ENCODE measurements around the gene CCIN. TPM values are rescaled to one million over a fixed set of nuclear protein-coding genes. Genes with fewer than 3 reads are reported as not detected.

The CCIN gene
- total RNA-seq (ENCODE audit: low replicate concordance) = not detected in 2 replicates
- long read RNA-seq = 0 reads

DNA sequence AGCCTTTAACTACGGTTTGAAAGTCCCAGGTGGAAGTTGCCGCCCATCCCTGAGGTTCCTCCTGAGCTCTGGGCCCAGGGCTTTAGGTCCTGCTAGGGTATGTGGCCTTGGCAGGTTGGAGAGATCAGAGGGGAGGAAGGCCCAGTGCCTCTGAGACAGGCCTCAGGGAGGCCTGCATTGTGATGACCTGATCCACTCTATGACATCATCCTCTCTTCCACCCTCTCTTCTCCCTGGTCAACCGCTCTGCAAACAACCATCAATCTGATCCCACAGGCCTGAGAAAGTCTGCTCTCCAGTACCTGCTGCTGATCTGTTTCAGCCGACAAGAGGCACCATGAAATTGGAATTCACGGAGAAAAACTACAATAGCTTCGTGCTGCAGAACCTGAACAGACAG lies at the start of gene CCIN:
TSS of gene CCIN (plus strand) at position 223 of the 400 bp plus-strand sequence. CDS start at position 338, 115 bp downstream.
- H3K4me3 Mint-ChIP-seq = no peak within 1 kb of the TSS
- H3K4me1 Mint-ChIP-seq (ENCODE audit: unreplicated experiment) = peaks cover 15% of the 10 kb centered on the region
- H3K36me3 Mint-ChIP-seq = no peaks in the 10 kb centered on the region
- H3K27ac Mint-ChIP-seq = no peak within 1 kb of the TSS
- no peak for DNase-seq (ENCODE audit: extremely low spot score, unreplicated experiment)
- peaks cover 10% of the 10 kb centered on the region for H3K27me3 Mint-ChIP-seq
- H3K9me3 Mint-ChIP-seq = no peaks in the 10 kb centered on the region
- TF ChIP-seq CTCF (conservative IDR thresholded peaks at IDR 0.05) = no peak

DNA sequence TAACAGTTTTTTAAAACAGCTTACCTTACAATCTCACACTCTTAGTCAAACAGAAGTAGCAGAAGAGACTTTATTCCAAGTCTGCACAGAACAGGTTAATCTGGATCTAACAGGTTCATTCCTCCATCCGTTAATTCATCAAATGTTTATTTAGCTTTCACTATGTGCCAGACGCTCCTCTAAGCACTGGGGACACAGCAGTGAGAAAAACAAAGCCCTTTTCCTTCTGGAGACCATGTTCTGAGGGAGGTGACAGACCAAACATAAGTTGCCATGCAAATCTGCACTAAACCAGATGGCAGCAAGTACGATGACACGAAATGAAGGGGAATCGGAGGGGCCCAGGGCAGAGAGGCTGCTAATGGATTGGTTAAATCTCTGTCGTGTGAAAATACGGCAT lies 49.7 kb upstream of the CCIN start:
- TF ChIP-seq CTCF (conservative IDR thresholded peaks at IDR 0.05) = no peak

DNA sequence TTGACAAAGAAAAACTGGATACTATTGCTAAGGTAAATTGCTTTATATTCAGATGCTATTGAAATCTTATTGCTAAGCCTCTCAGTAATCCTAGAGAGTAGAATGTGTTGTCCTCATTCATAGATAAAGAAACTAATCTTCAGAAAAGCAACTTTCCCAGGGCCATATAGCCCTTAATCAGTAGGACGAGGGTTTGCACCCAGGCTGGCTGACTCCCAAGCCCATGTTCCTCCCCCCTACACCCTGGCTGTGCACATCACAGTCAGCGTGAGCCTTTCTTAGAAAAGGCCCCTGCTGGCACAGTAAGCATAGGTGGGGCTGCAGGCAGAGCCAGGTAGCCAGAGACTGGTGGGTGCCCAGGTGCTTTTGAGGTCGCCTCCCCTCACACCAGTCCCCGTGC lies 48.5 kb upstream of the CCIN start:
- no peak for TF ChIP-seq CTCF (conservative IDR thresholded peaks at IDR 0.05)
- H3K9me3 Mint-ChIP-seq = no peaks in the 10 kb centered on the region
- H3K4me1 Mint-ChIP-seq (ENCODE audit: unreplicated experiment) = peaks cover 4% of the 10 kb centered on the region
- H3K36me3 Mint-ChIP-seq = peaks cover 13% of the 10 kb centered on the region
- no peak overlapping the region for H3K4me3 Mint-ChIP-seq
- H3K27me3 Mint-ChIP-seq = no peaks in the 10 kb centered on the region
- no peak overlapping the region for H3K27ac Mint-ChIP-seq
- DNase-seq (ENCODE audit: extremely low spot score, unreplicated experiment) = no peak

More for the DNA sequence above, 49.7 kb upstream of the CCIN start:
- Mint-ChIP-seq H3K27me3 (no peaks in the 10 kb centered on the region), H3K9me3 (no peaks in the 10 kb centered on the region), H3K4me3 (no peak overlapping the region), H3K36me3 (peaks cover 13% of the 10 kb centered on the region), H3K4me1 (ENCODE audit: unreplicated experiment) (peaks cover 4% of the 10 kb centered on the region), H3K27ac (no peak overlapping the region)
- no peak for DNase-seq (ENCODE audit: extremely low spot score, unreplicated experiment)

DNA sequence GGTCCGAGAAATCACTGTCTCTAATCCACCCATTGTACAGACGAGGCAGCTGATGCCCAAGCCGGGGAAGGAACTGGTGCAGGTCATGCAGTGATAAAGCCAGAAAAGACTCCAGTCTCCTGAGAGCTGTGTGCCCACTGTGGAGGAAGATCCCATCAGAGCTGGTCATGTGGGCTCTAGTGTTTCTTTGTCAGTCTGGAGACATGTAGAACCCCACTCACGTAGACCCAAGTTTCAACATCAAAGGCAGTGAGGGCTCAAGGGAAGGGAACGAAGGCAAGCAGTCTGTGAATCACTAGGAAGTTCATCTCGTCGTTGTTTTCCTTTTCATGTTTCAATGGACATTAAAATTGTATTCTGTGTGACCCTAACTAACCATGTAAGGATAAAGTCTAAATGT lies 47.2 kb upstream of the CCIN start:
- no peak for DNase-seq (ENCODE audit: extremely low spot score, unreplicated experiment)
- Mint-ChIP-seq H3K9me3 (no peaks in the 10 kb centered on the region), H3K4me3 (no peak overlapping the region), H3K27ac (no peak overlapping the region), H3K27me3 (no peaks in the 10 kb centered on the region), H3K36me3 (peaks cover 7% of the 10 kb centered on the region), H3K4me1 (ENCODE audit: unreplicated experiment) (peaks cover 4% of the 10 kb centered on the region)
- TF ChIP-seq CTCF (conservative IDR thresholded peaks at IDR 0.05) = no peak

DNA sequence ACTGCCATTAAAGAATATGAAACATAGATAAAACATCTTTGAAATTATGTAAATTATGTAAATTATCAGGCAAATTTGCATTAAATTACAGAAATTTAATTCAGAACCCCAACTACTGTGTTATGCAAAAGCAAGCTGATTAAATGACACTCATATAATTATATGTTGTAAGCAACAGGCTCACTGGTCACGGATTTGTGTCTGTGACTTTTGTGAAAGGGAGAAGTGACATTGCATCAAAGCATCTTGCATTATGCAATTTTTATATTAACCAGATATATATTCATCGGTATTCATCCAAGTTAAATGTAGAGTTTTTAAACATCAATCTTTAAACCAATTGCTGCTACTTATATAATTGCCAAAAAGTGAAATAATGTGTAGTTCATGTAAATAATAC lies 45.7 kb upstream of the CCIN start:
- H3K4me1 Mint-ChIP-seq (ENCODE audit: unreplicated experiment) = peaks cover 4% of the 10 kb centered on the region

More for the DNA sequence above, 45.7 kb upstream of the CCIN start:
- Mint-ChIP-seq H3K4me3 (no peak overlapping the region), H3K9me3 (no peaks in the 10 kb centered on the region), H3K36me3 (peaks cover 3% of the 10 kb centered on the region), H3K27me3 (peaks cover 2% of the 10 kb centered on the region), H3K27ac (no peak overlapping the region)
- no peak for TF ChIP-seq CTCF (conservative IDR thresholded peaks at IDR 0.05)
- no peak for DNase-seq (ENCODE audit: extremely low spot score, unreplicated experiment)

All from type B pancreatic cell (in vitro differentiated cells).